Measurements from ENCODE around the gene CCSER1.
A peak's percentile ranks its signal among the peaks of the same experiment; 100 is the strongest.

CCSER1 gene

DNA sequence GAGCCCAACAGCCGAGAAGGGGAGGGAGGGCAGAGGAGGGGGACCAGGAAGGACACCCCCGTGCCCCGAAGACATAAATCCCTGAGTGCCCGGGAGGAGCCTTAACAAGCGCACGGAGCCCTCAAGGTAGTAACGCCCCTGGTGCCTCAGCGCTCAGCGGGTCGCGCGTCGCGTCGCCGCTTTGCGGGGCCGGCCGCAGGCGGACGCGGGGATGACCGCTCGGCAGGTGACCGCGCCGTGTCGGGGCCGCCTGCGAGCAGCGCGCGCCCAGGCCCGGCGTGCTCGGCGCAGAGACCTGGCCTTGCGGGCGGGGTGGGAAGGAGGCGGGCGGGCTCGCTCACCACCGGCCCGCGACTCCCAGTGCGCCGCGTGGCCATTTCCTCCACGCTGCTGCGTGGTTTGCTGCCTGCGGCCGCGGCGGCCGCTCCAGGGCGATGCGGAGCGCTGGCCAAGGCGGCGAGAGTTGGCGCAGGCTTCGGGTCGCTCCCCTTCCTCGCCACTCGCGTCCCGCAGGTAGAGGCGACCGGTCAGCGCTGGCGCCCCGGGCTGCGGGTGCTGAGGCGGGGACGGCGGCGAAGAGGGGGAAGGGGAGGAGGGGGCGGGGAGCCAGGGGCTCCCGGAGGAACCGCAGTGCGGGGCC, 632 bp downstream of the CCSER1 start:
- TF ChIP-seq, protein P1, sequence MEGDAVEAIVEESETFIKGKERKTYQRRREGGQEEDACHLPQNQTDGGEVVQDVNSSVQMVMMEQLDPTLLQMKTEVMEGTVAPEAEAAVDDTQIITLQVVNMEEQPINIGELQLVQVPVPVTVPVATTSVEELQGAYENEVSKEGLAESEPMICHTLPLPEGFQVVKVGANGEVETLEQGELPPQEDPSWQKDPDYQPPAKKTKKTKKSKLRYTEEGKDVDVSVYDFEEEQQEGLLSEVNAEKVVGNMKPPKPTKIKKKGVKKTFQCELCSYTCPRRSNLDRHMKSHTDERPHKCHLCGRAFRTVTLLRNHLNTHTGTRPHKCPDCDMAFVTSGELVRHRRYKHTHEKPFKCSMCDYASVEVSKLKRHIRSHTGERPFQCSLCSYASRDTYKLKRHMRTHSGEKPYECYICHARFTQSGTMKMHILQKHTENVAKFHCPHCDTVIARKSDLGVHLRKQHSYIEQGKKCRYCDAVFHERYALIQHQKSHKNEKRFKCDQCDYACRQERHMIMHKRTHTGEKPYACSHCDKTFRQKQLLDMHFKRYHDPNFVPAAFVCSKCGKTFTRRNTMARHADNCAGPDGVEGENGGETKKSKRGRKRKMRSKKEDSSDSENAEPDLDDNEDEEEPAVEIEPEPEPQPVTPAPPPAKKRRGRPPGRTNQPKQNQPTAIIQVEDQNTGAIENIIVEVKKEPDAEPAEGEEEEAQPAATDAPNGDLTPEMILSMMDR (conservative IDR thresholded peaks at IDR 0.05; ENCODE audit: low read depth, low read length) = no peak
- no peak for DNase-seq (ENCODE audit: low read depth)
- H3K4me3 ChIP-seq (ENCODE audit: low read length) = peak overlapping the region; percentile 74

- H3K4me3 ChIP-seq (ENCODE audit: low read length) = peak overlapping the region; percentile 74
- TF ChIP-seq, protein P1 (conservative IDR thresholded peaks at IDR 0.05; ENCODE audit: low read depth, low read length) = no peak
- no peak for DNase-seq (ENCODE audit: low read depth)
Measured at GRCh38 chr4:90128961-90129495, 1.8 kb downstream of the CCSER1 start.

- TF ChIP-seq, protein P1 (conservative IDR thresholded peaks at IDR 0.05; ENCODE audit: low read depth, low read length) = no peak
- no peak overlapping the region for H3K4me3 ChIP-seq (ENCODE audit: low read length)
- no peak for DNase-seq (ENCODE audit: low read depth)
Measured at GRCh38 chr4:90130076-90130475, 2.9 kb downstream of the CCSER1 start.

DNA sequence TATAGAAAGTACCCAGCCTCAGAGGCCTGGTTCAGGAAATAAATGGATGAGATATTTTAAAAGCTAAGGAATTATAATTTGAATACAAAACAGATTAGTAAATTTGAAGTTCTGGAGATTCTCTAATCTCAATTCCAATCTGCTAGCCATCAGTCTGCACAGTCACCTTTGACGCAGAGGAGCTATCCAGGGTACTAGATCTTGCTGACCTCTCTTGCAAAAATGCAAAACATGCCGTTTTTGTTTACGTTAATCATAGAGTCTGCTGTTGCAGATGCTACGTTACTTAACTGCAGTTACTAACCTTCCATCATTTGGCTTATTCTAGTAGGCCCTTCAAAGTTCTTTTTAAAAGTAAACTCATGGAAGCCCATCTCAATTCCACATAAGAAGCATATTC, 10.4 kb downstream of the CCSER1 start:
- H3K4me3 ChIP-seq (ENCODE audit: low read length) = no peak overlapping the region
- TF ChIP-seq, protein P1 (conservative IDR thresholded peaks at IDR 0.05; ENCODE audit: low read depth, low read length) = no peak
- DNase-seq (ENCODE audit: low read depth) = no peak

DNA sequence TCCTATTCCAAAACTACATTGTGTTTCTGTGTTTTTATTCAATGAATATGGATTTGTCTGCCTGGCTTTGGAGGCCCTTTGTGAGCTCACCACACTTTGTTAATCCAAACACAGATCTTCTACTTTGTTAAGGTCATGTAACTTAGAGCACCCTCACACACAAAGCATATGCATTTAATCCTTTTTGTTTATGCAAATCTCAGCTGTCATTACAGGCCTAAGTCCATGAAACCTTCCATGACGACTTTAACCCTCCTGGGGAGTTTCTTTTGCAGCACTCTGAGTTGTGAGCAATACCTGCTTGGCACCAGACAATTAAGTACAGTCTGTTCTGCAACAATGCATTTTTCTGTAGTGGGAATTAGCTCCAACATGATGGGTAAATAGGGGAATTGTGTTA, 14.9 kb downstream of the CCSER1 start:
- DNase-seq (ENCODE audit: low read depth) = no peak
- H3K4me3 ChIP-seq (ENCODE audit: low read length) = no peak overlapping the region
- TF ChIP-seq, protein P1 (conservative IDR thresholded peaks at IDR 0.05; ENCODE audit: low read depth, low read length) = no peak

GRCh38 chr4:90145319-90145718, 18.1 kb downstream of the CCSER1 start:
- H3K4me3 ChIP-seq (ENCODE audit: low read length) = no peak overlapping the region
- TF ChIP-seq, protein P1 (conservative IDR thresholded peaks at IDR 0.05; ENCODE audit: low read depth, low read length) = no peak
- no peak for DNase-seq (ENCODE audit: low read depth)

DNA sequence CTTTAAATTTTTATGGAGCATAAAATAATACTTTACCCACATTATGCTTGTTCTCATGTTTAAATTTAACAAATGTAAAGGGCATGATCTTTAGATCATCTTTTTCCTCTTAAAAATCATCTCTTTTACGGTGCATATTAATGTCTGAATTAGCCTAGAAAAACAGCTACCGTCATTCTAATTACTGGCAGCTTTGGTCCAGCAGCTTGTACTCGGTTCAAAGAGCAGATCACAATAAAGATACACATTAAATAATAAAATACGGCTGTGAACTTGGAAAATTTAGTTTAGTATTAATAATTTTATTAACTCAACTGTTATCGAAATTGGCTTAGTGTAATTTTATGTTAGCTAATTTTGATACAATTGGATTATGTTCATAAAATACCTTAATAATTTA, 19.1 kb downstream of the CCSER1 start:
- DNase-seq (ENCODE audit: low read depth) = no peak
- H3K4me3 ChIP-seq (ENCODE audit: low read length) = no peak overlapping the region
- TF ChIP-seq, protein P1 (conservative IDR thresholded peaks at IDR 0.05; ENCODE audit: low read depth, low read length) = no peak
